Ovary (tissue), 9 donors: ENCODE results near the gene CCDC73. TPM values are rescaled to one million over a fixed set of nuclear protein-coding genes. Genes with fewer than 3 reads are reported as not detected.

Experiments
- DNase-seq, 5 donors: peaks; one replicate each; pipeline ENCODE4 v3.0.0-alpha.2; 2019 to 2020
- H3K27ac ChIP-seq, 2 donors: fragments of 200-600 bp; one replicate each; pipeline versions ENCODE4 v1.5.1 to v1.8.0; 2019 to 2022
- H3K27me3 ChIP-seq: fragments of 200-600 bp; one replicate; pipeline ENCODE4 v1.8.0; 2022
- H3K36me3 ChIP-seq: fragments of 200-600 bp; sonication (generic); one replicate; pipeline ENCODE4 v1.5.1; 2019
- H3K4me1 ChIP-seq: one replicate; pipeline ENCODE4 v1.8.1; 2013; ENCODE audit warnings: mild to moderate bottlenecking, moderate library complexity; ENCODE audit not compliant: insufficient read depth
- H3K4me3 ChIP-seq: fragments of 200-600 bp; sonication (generic); one replicate; pipeline ENCODE4 v1.5.1; 2017
- H3K9me3 ChIP-seq, 2 donors: fragments of 200-600 bp in 1 of 2; sonication (generic) in 1 of 2; one replicate each; pipeline versions ENCODE4 v1.5.1 to v1.8.1; 2013 to 2019; ENCODE audit warnings: mild to moderate bottlenecking in 1 of 2, moderate library complexity in 1 of 2
- EP300 ChIP-seq: sonication (generic); formaldehyde crosslinking; IDR thresholded peaks from one replicate; pipeline ENCODE4 v1.6.1; 2017; ENCODE audit warnings: antibody characterized with exemption
- POLR2A ChIP-seq: fragments of 450-650 bp; IDR thresholded peaks from one replicate; pipeline ENCODE4 v1.6.1; 2017; ENCODE audit warnings: antibody characterized with exemption, mild to moderate bottlenecking, moderate library complexity
- WGBS, 3 donors: extraction: QIAGEN DNeasy Blood & Tissue Kit in 1 of 3; methylation state at CpG; one replicate each; pipeline versions ENCODE4 v1.1.5 to v1.1.7; 2013 to 2017; 5-methylcytosine and 5-hydroxymethylcytosine counted together
- intact Hi-C, 4 donors: fragments of 100-400 bp; cut with DNase I; formaldehyde crosslinking; loops; one replicate each; pipeline versions ENCODE4 v1.11.0 to v1.15.1; 2022 to 2023
- polyA plus RNA-seq, 2 donors: library from polyadenylated mRNA; stranded (reverse); fragments of 200-250 nt in 1 of 2; fragments of 350-450 nt in 1 of 2; fragmentation: Illumina TruSeq in 1 of 2; extraction: RNeasy Lipid Tissue Mini Kit (QIAGEN cat#74804) in 1 of 2; gene quantifications; one replicate each; pipeline ENCODE4 v1.2.3, GENCODE V29; 2013 to 2014
- total RNA-seq, 7 donors: library from RNA; depleted of rRNA in 2 of 7; stranded (reverse); fragments of >200 nt in 2 of 7; fragmentation: NEBNext Ultra II Directional in 3 of 7; extraction: Animal tissue kit (Norgen Biotek cat#: 25700) in 3 of 7; gene quantifications; one replicate each; pipeline versions ENCODE4 v1.1.0 to v1.2.4, GENCODE V29; 2016 to 2023
- TF ChIP-seq, protein P1 (sequence below), 3 donors: fragments of 450-650 bp in 2 of 3; fragments of 200-600 bp in 1 of 3; IDR thresholded peaks; one replicate each; pipeline versions ENCODE4 v1.5.1 to v1.8.0; 2016 to 2022; ENCODE audit warnings: antibody characterized with exemption in 3 of 3, mild to moderate bottlenecking in 1 of 3
- donor health status: DM: no; HTN: no; CAD: no; lungs with moderate emphysema.
- donor health status: DM: no; HTN: no; CAD: no.
- donor health status: Bipolar disorder and iron deficiency.
- donor health status: DM: yes; HTN: yes; CAD: no.
- donor health status: DM: no; HTN: no; CAD: no.
- donor health status: DM: yes; HTN: yes; CAD: no.

The CCDC73 gene
- total and polyA plus RNA-seq, 9 donors: 0.23 to 1.6 (median 0.98) TPM

DNA sequence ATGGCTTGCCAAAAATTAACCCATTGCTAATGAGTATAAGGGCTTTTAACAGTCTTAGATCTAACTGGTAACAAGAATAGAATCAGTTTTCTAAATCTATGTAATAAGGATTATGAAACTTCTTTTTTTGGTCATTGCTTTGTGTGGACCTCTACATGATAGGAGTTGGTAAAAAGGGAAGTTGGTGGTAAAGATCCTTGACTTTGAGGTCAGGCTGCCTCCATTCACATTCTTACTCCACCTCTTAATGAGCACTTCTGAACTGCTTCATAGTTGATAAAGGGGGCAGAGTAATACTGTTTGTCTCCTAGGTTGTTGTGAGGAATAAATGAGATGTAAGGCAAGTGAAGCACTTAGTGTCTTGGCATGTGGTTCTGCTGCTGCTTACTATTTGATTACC, 200.2 kb downstream of the CCDC73 start:
- H3K4me3 ChIP-seq: no peak overlapping the region
- no peaks in the 10 kb centered on the region for H3K27me3 ChIP-seq
- H3K4me1 ChIP-seq: no peaks in the 10 kb centered on the region
- intact Hi-C loops: no loop called here
- H3K27ac ChIP-seq: no peak overlapping the region
- no peaks in the 10 kb centered on the region for H3K9me3 ChIP-seq
- TF ChIP-seq POLR2A: no peak
- no peak for TF ChIP-seq EP300
- TF ChIP-seq, protein P1, sequence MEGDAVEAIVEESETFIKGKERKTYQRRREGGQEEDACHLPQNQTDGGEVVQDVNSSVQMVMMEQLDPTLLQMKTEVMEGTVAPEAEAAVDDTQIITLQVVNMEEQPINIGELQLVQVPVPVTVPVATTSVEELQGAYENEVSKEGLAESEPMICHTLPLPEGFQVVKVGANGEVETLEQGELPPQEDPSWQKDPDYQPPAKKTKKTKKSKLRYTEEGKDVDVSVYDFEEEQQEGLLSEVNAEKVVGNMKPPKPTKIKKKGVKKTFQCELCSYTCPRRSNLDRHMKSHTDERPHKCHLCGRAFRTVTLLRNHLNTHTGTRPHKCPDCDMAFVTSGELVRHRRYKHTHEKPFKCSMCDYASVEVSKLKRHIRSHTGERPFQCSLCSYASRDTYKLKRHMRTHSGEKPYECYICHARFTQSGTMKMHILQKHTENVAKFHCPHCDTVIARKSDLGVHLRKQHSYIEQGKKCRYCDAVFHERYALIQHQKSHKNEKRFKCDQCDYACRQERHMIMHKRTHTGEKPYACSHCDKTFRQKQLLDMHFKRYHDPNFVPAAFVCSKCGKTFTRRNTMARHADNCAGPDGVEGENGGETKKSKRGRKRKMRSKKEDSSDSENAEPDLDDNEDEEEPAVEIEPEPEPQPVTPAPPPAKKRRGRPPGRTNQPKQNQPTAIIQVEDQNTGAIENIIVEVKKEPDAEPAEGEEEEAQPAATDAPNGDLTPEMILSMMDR (IDR thresholded peaks at IDR 0.05): no peak
- no peaks in the 10 kb centered on the region for H3K36me3 ChIP-seq
- no peak for DNase-seq

DNA sequence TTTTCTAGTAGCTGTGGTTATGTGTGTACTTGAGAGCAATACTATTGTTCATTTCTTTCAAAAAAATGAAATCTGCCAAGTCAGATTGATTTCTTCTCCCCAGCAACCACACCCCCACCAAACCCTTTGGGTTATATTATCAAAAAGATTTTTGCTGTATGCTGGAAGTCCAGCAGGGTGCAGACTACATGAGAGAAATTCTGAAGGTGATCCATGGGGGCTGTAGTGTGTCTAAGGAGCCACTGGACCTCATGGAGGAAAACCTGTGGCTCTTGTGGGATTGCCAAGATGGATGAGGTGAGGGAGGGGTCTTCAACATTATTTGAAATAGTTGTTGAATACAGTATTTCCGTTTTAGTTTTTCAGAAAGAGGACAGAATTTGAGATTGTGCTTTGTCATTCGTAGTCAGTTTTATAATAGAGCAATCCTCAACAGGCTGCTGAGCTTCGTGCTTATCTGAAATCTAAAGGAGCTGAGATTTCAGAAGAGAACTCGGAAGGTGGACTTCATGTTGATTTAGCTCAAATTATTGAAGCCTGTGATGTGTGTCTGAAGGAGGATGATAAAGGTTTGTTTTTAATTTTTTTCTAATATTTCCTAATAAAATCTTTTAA, 207.8 kb downstream of the CCDC73 start:
- Histone ChIP-seq H3K36me3 (no peaks in the 10 kb centered on the region), H3K9me3 (no peaks in the 10 kb centered on the region), H3K4me3 (no peak overlapping the region), H3K27me3 (no peaks in the 10 kb centered on the region), H3K4me1 (no peaks in the 10 kb centered on the region), H3K27ac (no peak overlapping the region)
- TF ChIP-seq, protein P1 (IDR thresholded peaks at IDR 0.05): no peak
- TF ChIP-seq POLR2A: no peak
- no peak for TF ChIP-seq EP300
- DNase-seq: no peak
- WGBS, 3 donors: 58 to 76% (median 67%) methylated on average over 4 of the region's 4 CpGs
- intact Hi-C loops: loop anchor here (10.0 kb wide), 1 partner anchor 152 kb away; the partner anchor contains the start of gene WT1 (in 4 of the 4)

DNA sequence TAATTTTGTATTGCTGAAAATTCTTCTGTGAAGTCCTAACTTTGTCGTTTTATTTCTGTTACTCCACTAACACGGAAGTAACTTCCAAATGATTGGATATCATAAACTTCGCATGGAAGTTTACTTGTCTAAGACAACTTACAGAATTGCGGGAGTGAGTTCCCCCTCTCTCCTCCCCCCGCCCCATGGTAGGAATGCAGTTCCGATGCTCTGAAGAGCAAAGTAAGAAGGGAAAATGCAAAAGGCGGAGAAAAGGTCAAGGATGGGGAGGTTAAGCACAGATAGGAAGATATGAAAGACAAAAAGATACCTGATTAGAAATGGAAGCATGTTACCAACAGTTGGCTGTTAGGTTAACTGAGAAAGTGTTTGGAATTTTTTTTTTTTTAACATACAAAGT, 209.5 kb downstream of the CCDC73 start:
- H3K27me3 ChIP-seq: no peaks in the 10 kb centered on the region
- H3K27ac ChIP-seq: no peak overlapping the region
- H3K36me3 ChIP-seq: no peaks in the 10 kb centered on the region
- no peak for TF ChIP-seq EP300
- TF ChIP-seq, protein P1 (IDR thresholded peaks at IDR 0.05): no peak
- TF ChIP-seq POLR2A: no peak
- peak overlapping the region; percentile 73 for H3K4me3 ChIP-seq
- no peaks in the 10 kb centered on the region for H3K9me3 ChIP-seq
- intact Hi-C loops: loop anchor here (5.0 to 10.0 kb wide), 2 partner anchors 150 to 1913 kb away; partner anchors contain the start of gene WT1 (in 4 of the 4)
- H3K4me1 ChIP-seq: no peaks in the 10 kb centered on the region
- WGBS, 3 donors: 5 to 9% (median 5%) methylated on average over 7 of the region's 7 CpGs
- no peak for DNase-seq

DNA sequence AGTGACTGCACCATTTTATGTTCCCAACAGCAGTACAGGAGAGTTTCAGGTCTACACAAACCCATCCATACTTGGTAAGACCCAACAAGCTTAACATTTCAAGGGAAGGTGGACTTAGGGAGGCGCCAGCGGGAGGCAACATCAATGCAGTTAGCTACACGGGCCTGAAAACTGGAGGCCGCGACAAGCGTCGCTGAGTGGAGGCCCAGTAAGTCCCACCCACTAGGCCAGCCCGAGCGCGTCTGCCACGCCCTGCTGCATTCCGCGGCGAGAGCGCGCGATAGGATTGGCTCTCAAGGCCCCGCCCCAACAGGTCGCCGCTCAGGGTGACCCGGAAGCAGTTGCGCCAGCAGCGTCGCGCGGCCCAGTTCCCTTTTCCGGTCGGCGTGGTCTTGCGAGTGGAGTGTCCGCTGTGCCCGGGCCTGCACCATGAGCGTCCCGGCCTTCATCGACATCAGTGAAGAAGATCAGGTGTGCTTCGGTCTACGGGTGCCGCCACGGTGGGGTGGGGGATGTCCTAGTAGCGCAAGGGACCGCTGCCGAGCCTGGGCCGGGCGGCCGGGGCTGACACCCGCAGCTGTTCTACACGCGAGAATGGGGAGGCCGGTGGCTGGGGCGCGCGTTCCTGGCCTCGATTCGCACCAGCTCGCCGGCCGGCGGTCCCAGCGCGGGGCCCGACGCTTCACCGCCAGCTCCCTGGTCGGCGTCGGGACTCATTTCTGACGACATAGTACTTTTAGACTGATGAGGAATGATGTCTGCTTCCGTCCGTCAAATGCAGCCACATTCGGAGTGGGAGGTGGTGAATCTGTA, 210.8 kb downstream of the CCDC73 start, which contains the start of gene EIF3M:
Gene EIF3M (plus strand): TSS at position 373 of the 813 bp plus-strand sequence. CDS start 57 bp downstream, at position 430.
- peak within 1 kb of the TSS in 1 of 2 donors; percentile 79 for H3K27ac ChIP-seq
- intact Hi-C loops: loop anchor here (5.0 to 10.0 kb wide), 2 partner anchors 149 to 1911 kb away; partner anchors contain the start of gene WT1 (in 4 of the 4)

More for the DNA sequence above, 210.8 kb downstream of the CCDC73 start, which contains the start of gene EIF3M:
- WGBS, 3 donors: 0 to 1% (median 1%) methylated on average over 61 to 70 of the region's 70 CpGs
- Histone ChIP-seq H3K9me3 (no peaks in the 10 kb centered on the region), H3K27me3 (no peaks in the 10 kb centered on the region), H3K36me3 (no peaks in the 10 kb centered on the region), H3K4me1 (no peaks in the 10 kb centered on the region), H3K4me3 (peak within 1 kb of the TSS; percentile 73)
- peak; percentile 96 to 98 (median 96) for DNase-seq
- TF ChIP-seq EP300: no peak
- peak; percentile 77 for TF ChIP-seq POLR2A
- TF ChIP-seq, protein P1 (IDR thresholded peaks at IDR 0.05): no peak
